GM23338 (cell line): ENCODE data around the gene GNB2. TPM values are rescaled to one million over a fixed set of nuclear protein-coding genes. Genes with fewer than 3 reads are reported as not detected.

Source experiments
- ATAC-seq: fragments of 200-7000 bp; cut with Tn5 transposase; 3 replicates; pipeline ENCODE4 v1.9.1; 2020
- DNase-seq: peaks from one replicate; pipeline ENCODE4 v3.0.0-alpha.2; 2015; ENCODE audit warnings: low spot score
- H2AFZ ChIP-seq: fragments of 200-600 bp; sonication (generic); 2 replicates; pipeline ENCODE4 v1.8.0; 2016; ENCODE audit warnings: antibody characterized with exemption, mild to moderate bottlenecking, moderate library complexity
- H3F3A ChIP-seq: fragments of 200-600 bp; sonication (generic); replicated peaks from 2 replicates; pipeline ENCODE4 v1.8.0; 2017; ENCODE audit warnings: antibody characterized with exemption, mixed run types, low read depth
- H3K27ac ChIP-seq: fragments of 200-600 bp; sonication (generic); 2 replicates; pipeline ENCODE4 v1.6.1; 2016; ENCODE audit warnings: low read depth
- H3K27me3 ChIP-seq: fragments of 200-600 bp; sonication (generic); 2 replicates; pipeline ENCODE4 v1.8.0; 2016; ENCODE audit warnings: mild to moderate bottlenecking, mixed run types, moderate library complexity; ENCODE audit not compliant: insufficient read depth
- H3K36me3 ChIP-seq: fragments of 200-600 bp; sonication (generic); 2 replicates; pipeline ENCODE4 v1.8.0; 2016; ENCODE audit warnings: mild to moderate bottlenecking; ENCODE audit not compliant: insufficient read depth
- H3K4me1 ChIP-seq: fragments of 200-600 bp; sonication (generic); 2 replicates; pipeline ENCODE4 v1.8.0; 2016; ENCODE audit warnings: mild to moderate bottlenecking, moderate library complexity; ENCODE audit not compliant: insufficient read depth
- H3K4me2 ChIP-seq: fragments of 200-600 bp; sonication (generic); 2 replicates; pipeline ENCODE4 v1.7.1; 2017; ENCODE audit warnings: mixed run types
- H3K4me3 ChIP-seq: fragments of 200-600 bp; sonication (generic); 2 replicates; pipeline ENCODE4 v1.6.1; 2016; ENCODE audit warnings: mixed run types
- H3K79me2 ChIP-seq: fragments of 200-600 bp; sonication (generic); replicated peaks from 2 replicates; pipeline ENCODE4 v1.8.0; 2017; ENCODE audit warnings: mild to moderate bottlenecking; ENCODE audit not compliant: insufficient read depth
- H3K9me2 ChIP-seq: fragments of 200-600 bp; sonication (generic); 2 replicates; pipeline ENCODE4 v1.8.0; 2017; ENCODE audit not compliant: insufficient read depth
- H4K20me1 ChIP-seq: fragments of 200-600 bp; sonication (generic); replicated peaks from 2 replicates; pipeline ENCODE4 v1.8.0; 2017; ENCODE audit warnings: mild to moderate bottlenecking; ENCODE audit not compliant: insufficient read depth
- H3K27ac Mint-ChIP-seq: 2 replicates; pipeline ENCODE4 v1.8.0; 2020; ENCODE audit warnings: inconsistent platforms, mild to moderate bottlenecking, moderate library complexity, mixed read lengths
- H3K27me3 Mint-ChIP-seq: 3 replicates; pipeline ENCODE4 v1.8.0; 2022; ENCODE audit warnings: low read depth, mild to moderate bottlenecking, moderate library complexity, mixed read lengths, inconsistent platforms; ENCODE audit not compliant: insufficient read depth, poor library complexity
- H3K36me3 Mint-ChIP-seq: 3 replicates; pipeline ENCODE4 v1.8.0; 2021; ENCODE audit warnings: low read depth, mild to moderate bottlenecking, inconsistent platforms, moderate library complexity, mixed read lengths
- H3K4me1 Mint-ChIP-seq: 3 replicates; pipeline ENCODE4 v1.8.0; 2020; ENCODE audit warnings: mild to moderate bottlenecking, inconsistent platforms, mixed read lengths
- H3K4me3 Mint-ChIP-seq: 3 replicates; pipeline ENCODE4 v1.8.0; 2021; ENCODE audit warnings: moderate library complexity, mild to moderate bottlenecking, inconsistent platforms, mixed read lengths
- H3K9me3 Mint-ChIP-seq: 3 replicates; pipeline ENCODE4 v1.8.0; 2020; ENCODE audit warnings: moderate library complexity, mild to moderate bottlenecking, inconsistent platforms, mixed read lengths
- CREB1 ChIP-seq: fragments of 250-450 bp; sonication (Bioruptor Pico); IDR thresholded peaks from 2 replicates; pipeline ENCODE4 v1.5.0; 2020; ENCODE audit warnings: low read depth, mild to moderate bottlenecking, moderate library complexity
- CTCF ChIP-seq, 2 experiments: fragments of 200-600 bp in 1 of 2; sonication (generic) in 1 of 2; conservative IDR thresholded peaks; 2 replicates each; pipeline versions ENCODE4 v1.5.1 to v1.6.1; 2016 to 2017; ENCODE audit warnings: antibody characterized with exemption in 2 of 2, low read depth in 2 of 2, mild to moderate bottlenecking in 2 of 2, moderate library complexity in 1 of 2
- ETS1 ChIP-seq: IDR thresholded peaks from 2 replicates; pipeline ENCODE4 v1.6.1; 2016; ENCODE audit warnings: antibody characterized with exemption
- EZH2 ChIP-seq: fragments of 200-600 bp; sonication (generic); IDR thresholded peaks from one replicate; pipeline ENCODE4 v1.8.0; 2017; ENCODE audit warnings: antibody characterized with exemption, mild to moderate bottlenecking, low read depth; ENCODE audit not compliant: unreplicated experiment
- EZH2phosphoT487 ChIP-seq: fragments of 200-600 bp; sonication (generic); IDR thresholded peaks from one replicate; pipeline ENCODE4 v1.8.1; 2018; ENCODE audit warnings: antibody characterized with exemption; ENCODE audit not compliant: unreplicated experiment
- JUNB ChIP-seq: IDR thresholded peaks from one replicate; pipeline ENCODE4 v1.6.1; 2016; ENCODE audit warnings: antibody characterized with exemption; ENCODE audit not compliant: unreplicated experiment
- NANOG ChIP-seq: IDR thresholded peaks from 2 replicates; pipeline ENCODE4 v1.6.1; 2016; ENCODE audit warnings: antibody characterized with exemption, borderline replicate concordance
- POLR2AphosphoS5 ChIP-seq: IDR thresholded peaks from 2 replicates; pipeline ENCODE4 v1.6.1; 2016; ENCODE audit warnings: antibody characterized with exemption, low read depth
- REST ChIP-seq: IDR thresholded peaks from one replicate; pipeline ENCODE4 v1.6.1; 2018; ENCODE audit warnings: antibody characterized with exemption; ENCODE audit not compliant: unreplicated experiment
- STAT1 ChIP-seq: IDR thresholded peaks from one replicate; pipeline ENCODE4 v1.6.1; 2016; ENCODE audit warnings: antibody characterized with exemption; ENCODE audit not compliant: unreplicated experiment
- ZNF114 ChIP-seq: fragments of 250-450 bp; sonication (Bioruptor Pico); IDR thresholded peaks from 2 replicates; pipeline ENCODE4 v1.5.0; 2020; ENCODE audit warnings: mild to moderate bottlenecking, moderate library complexity
- ZNF331 ChIP-seq: fragments of 250-450 bp; sonication (Bioruptor Pico); IDR thresholded peaks from 2 replicates; pipeline ENCODE4 v1.5.0; 2020; ENCODE audit warnings: low read depth, mild to moderate bottlenecking, moderate library complexity
- polyA plus RNA-seq: library from polyadenylated mRNA; unstranded; fragments of >200 nt; fragmentation: Nextera tagmentation; extraction: Ambion mirVana; gene quantifications from 2 replicates; pipeline ENCODE4 v1.2.1, GENCODE V29; 2016
- total RNA-seq: library from RNA; depleted of rRNA; stranded (reverse); fragments of >200 nt; shearing (Covaris generic); gene quantifications from 2 replicates; pipeline ENCODE4 v1.2.3, GENCODE V29; 2014
- TF ChIP-seq, protein P1 (sequence below): fragments of 250-450 bp; sonication (Bioruptor Pico); IDR thresholded peaks from 2 replicates; pipeline ENCODE4 v1.5.0; 2020; ENCODE audit warnings: mild to moderate bottlenecking, moderate library complexity

Gene GNB2
- total and polyA plus RNA-seq, 2 experiments from 2014 or later, result 112 to 153 TPM

DNA sequence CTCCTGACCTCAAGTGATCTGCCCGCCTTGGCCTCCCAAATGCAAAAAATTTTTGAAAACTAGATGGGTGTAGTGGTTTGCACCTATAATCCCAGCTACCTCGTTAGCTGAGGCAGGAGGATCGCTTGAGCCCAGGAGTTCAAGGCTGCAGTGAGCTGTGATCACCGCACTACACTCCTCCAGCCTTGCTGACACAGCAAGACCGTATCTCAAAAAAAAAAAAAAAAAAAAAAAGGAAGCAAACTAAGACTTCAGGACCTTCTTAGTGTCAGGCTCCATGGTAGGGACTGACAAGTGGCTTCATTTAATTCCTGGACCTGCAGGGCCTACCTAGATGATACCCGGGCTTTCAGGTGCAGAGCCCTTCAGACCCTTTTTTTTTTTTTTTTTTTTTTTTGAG, 34.9 kb downstream of the GNB2 start:
- H3K4me2 ChIP-seq, result no peak overlapping the region
- H4K20me1 ChIP-seq, result peaks cover 12% of the 10 kb centered on the region
- no peak for TF ChIP-seq POLR2AphosphoS5
- no peak for TF ChIP-seq STAT1
- no peak for TF ChIP-seq EZH2phosphoT487
- no peak for TF ChIP-seq NANOG
- no peak for TF ChIP-seq CTCF (conservative IDR thresholded peaks at IDR 0.05; ENCODE audit: low read depth in 2 of 2)
- no peak for TF ChIP-seq ZNF331 (CRISPR knock-in tag)
- no peak for TF ChIP-seq EZH2
- TF ChIP-seq ETS1, result no peak
- TF ChIP-seq REST, result no peak
- TF ChIP-seq ZNF114 (CRISPR knock-in tag), result no peak
- TF ChIP-seq, protein P1, sequence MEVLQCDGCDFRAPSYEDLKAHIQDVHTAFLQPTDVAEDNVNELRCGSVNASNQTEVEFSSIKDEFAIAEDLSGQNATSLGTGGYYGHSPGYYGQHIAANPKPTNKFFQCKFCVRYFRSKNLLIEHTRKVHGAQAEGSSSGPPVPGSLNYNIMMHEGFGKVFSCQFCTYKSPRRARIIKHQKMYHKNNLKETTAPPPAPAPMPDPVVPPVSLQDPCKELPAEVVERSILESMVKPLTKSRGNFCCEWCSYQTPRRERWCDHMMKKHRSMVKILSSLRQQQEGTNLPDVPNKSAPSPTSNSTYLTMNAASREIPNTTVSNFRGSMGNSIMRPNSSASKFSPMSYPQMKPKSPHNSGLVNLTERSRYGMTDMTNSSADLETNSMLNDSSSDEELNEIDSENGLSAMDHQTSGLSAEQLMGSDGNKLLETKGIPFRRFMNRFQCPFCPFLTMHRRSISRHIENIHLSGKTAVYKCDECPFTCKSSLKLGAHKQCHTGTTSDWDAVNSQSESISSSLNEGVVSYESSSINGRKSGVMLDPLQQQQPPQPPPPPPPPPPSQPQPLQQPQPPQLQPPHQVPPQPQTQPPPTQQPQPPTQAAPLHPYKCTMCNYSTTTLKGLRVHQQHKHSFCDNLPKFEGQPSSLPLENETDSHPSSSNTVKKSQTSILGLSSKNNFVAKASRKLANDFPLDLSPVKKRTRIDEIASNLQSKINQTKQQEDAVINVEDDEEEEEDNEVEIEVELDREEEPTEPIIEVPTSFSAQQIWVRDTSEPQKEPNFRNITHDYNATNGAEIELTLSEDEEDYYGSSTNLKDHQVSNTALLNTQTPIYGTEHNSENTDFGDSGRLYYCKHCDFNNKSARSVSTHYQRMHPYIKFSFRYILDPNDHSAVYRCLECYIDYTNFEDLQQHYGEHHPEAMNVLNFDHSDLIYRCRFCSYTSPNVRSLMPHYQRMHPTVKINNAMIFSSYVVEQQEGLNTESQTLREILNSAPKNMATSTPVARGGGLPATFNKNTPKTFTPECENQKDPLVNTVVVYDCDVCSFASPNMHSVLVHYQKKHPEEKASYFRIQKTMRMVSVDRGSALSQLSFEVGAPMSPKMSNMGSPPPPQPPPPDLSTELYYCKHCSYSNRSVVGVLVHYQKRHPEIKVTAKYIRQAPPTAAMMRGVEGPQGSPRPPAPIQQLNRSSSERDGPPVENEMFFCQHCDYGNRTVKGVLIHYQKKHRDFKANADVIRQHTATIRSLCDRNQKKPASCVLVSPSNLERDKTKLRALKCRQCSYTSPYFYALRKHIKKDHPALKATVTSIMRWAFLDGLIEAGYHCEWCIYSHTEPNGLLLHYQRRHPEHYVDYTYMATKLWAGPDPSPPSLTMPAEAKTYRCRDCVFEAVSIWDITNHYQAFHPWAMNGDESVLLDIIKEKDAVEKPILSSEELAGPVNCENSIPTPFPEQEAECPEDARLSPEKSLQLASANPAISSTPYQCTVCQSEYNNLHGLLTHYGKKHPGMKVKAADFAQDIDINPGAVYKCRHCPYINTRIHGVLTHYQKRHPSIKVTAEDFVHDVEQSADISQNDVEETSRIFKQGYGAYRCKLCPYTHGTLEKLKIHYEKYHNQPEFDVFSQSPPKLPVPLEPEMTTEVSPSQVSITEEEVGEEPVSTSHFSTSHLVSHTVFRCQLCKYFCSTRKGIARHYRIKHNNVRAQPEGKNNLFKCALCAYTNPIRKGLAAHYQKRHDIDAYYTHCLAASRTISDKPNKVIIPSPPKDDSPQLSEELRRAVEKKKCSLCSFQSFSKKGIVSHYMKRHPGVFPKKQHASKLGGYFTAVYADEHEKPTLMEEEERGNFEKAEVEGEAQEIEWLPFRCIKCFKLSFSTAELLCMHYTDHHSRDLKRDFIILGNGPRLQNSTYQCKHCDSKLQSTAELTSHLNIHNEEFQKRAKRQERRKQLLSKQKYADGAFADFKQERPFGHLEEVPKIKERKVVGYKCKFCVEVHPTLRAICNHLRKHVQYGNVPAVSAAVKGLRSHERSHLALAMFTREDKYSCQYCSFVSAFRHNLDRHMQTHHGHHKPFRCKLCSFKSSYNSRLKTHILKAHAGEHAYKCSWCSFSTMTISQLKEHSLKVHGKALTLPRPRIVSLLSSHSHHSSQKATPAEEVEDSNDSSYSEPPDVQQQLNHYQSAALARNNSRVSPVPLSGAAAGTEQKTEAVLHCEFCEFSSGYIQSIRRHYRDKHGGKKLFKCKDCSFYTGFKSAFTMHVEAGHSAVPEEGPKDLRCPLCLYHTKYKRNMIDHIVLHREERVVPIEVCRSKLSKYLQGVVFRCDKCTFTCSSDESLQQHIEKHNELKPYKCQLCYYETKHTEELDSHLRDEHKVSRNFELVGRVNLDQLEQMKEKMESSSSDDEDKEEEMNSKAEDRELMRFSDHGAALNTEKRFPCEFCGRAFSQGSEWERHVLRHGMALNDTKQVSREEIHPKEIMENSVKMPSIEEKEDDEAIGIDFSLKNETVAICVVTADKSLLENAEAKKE, result no peak
- TF ChIP-seq CREB1 (CRISPR knock-in tag), result no peak
- no peak for TF ChIP-seq JUNB
- no peaks in the 10 kb centered on the region; the same call in 1 of the 2 replicates for H3K4me1 ChIP-seq
- no peaks in the 10 kb centered on the region for H3K27me3 ChIP-seq
- H3F3A ChIP-seq, result peaks cover 14% of the 10 kb centered on the region; the same call in 1 of the 2 replicates
- H3K4me3 ChIP-seq, result no peak overlapping the region
- Mint-ChIP-seq H3K27ac (no peak overlapping the region), H3K27me3 (peaks cover 4% of the 10 kb centered on the region), H3K36me3 (peaks cover 20% of the 10 kb centered on the region), H3K9me3 (no peaks in the 10 kb centered on the region), H3K4me3 (0 out of 3 replicates have a peak overlapping the region, but pooled peaks have one; percentile 17), H3K4me1 (peaks cover 9% of the 10 kb centered on the region)
- no peak overlapping the region for H2AFZ ChIP-seq
- H3K79me2 ChIP-seq, result peaks cover 27% of the 10 kb centered on the region
- ATAC-seq, result no peak
- H3K27ac ChIP-seq, result no peak overlapping the region
- DNase-seq, result no peak
- H3K36me3 ChIP-seq, result peaks cover 8% of the 10 kb centered on the region
- H3K9me2 ChIP-seq, result no peaks in the 10 kb centered on the region
